PC-3 (cell line): ENCODE results near the gene MRPL28. TPM values are rescaled to one million over a fixed set of nuclear protein-coding genes. Genes with fewer than 3 reads are reported as not detected.

Source experiments
- ATAC-seq: fragments of 200-7000 bp; cut with Tn5 transposase; 2 replicates; pipeline ENCODE4 v1.9.1; 2020; ENCODE audit warnings: mild to moderate bottlenecking, moderate library complexity
- BruUV-seq: library from RNA; stranded (reverse); fragments of 400-500 nt; replicated peaks from 2 replicates; lab custom pipeline; 2021; lab: Mats Ljungman, UMichigan
- CTCF ChIA-PET: fragments of 300-600 bp; sonication (Branson Sonifier 250); formaldehyde crosslinking; loops from one replicate; lab custom pipeline; 2022; ENCODE audit warnings: antibody characterized with exemption; lab: Charles Lee
- POLR2A ChIA-PET: fragments of 300-600 bp; sonication (Branson Sonifier 250); formaldehyde crosslinking; loops from one replicate; lab custom pipeline; 2022; ENCODE audit warnings: antibody characterized with exemption; ENCODE audit not compliant: unreplicated experiment; lab: Charles Lee
- DNase-seq: peaks from one replicate; pipeline ENCODE4 v3.0.0-alpha.2; 2015
- H2AFZ ChIP-seq: fragments of 300-600 bp; sonication (generic); 2 replicates; pipeline ENCODE4 v1.6.0; 2016; ENCODE audit warnings: antibody characterized with exemption, low read length
- H3F3A ChIP-seq: fragments of 300-600 bp; sonication (generic); one replicate; pipeline ENCODE4 v1.6.0; 2017; ENCODE audit warnings: antibody characterized with exemption, low read length, control low read depth, mild to moderate bottlenecking; ENCODE audit not compliant: unreplicated experiment
- H3K27ac ChIP-seq: fragments of 300-600 bp; sonication (generic); 2 replicates; pipeline ENCODE4 v1.5.1; 2016; ENCODE audit warnings: mild to moderate bottlenecking, low read length
- H3K27me3 ChIP-seq: fragments of 300-600 bp; sonication (generic); 2 replicates; pipeline ENCODE4 v1.6.1; 2016; ENCODE audit warnings: low read length, mixed read lengths
- H3K36me3 ChIP-seq: fragments of 300-600 bp; sonication (generic); 2 replicates; pipeline ENCODE4 v1.6.1; 2016; ENCODE audit warnings: low read depth, mixed run types, low read length, mixed read lengths
- H3K4me1 ChIP-seq: fragments of 300-600 bp; sonication (generic); 2 replicates; pipeline ENCODE4 v1.5.1; 2016; ENCODE audit warnings: low read length; ENCODE audit not compliant: insufficient read depth
- H3K4me2 ChIP-seq: fragments of 300-600 bp; sonication (generic); 2 replicates; pipeline ENCODE4 v1.6.0; 2016; ENCODE audit warnings: low read length
- H3K4me3 ChIP-seq: fragments of 300-600 bp; sonication (generic); 2 replicates; pipeline ENCODE4 v1.5.1; 2016; ENCODE audit warnings: mild to moderate bottlenecking, low read length, mixed read lengths
- H3K79me2 ChIP-seq: fragments of 300-600 bp; sonication (generic); 2 replicates; pipeline ENCODE4 v1.6.1; 2017; ENCODE audit warnings: low read length, mixed read lengths
- H3K9ac ChIP-seq: fragments of 300-600 bp; sonication (generic); 2 replicates; pipeline ENCODE4 v1.6.0; 2016; ENCODE audit warnings: mild to moderate bottlenecking, low read length
- H3K9me2 ChIP-seq: fragments of 300-600 bp; sonication (generic); replicated peaks from 2 replicates; pipeline ENCODE4 v1.6.1; 2016; ENCODE audit warnings: mixed run types, low read length, mixed read lengths
- H3K9me3 ChIP-seq: fragments of 300-600 bp; sonication (generic); 2 replicates; pipeline ENCODE4 v1.6.1; 2016; ENCODE audit warnings: low read length, mixed read lengths
- H4K20me1 ChIP-seq: fragments of 300-600 bp; sonication (generic); 2 replicates; pipeline ENCODE4 v1.6.1; 2016; ENCODE audit warnings: low read length, mixed read lengths
- EZH2 ChIP-seq: fragments of 300-600 bp; sonication (generic); IDR thresholded peaks from one replicate; pipeline ENCODE4 v1.6.1; 2017; ENCODE audit warnings: antibody characterized with exemption, mild to moderate bottlenecking, low read length; ENCODE audit not compliant: unreplicated experiment
- intact Hi-C: fragments of 100-400 bp; cut with micrococcal nuclease; formaldehyde crosslinking; loops from 2 replicates; pipeline ENCODE4 v1.9.0; 2023
- total RNA-seq: library from RNA; depleted of rRNA; stranded (reverse); fragments of >200 nt; gene quantifications from 2 replicates; pipeline ENCODE4 v1.2.3, GENCODE V29; 2014
- TF ChIP-seq, protein P1 (sequence below): fragments of 300-600 bp; sonication (generic); conservative IDR thresholded peaks from 2 replicates; pipeline ENCODE4 v1.5.1; 2017; ENCODE audit warnings: antibody characterized with exemption, low read depth, mild to moderate bottlenecking, low read length

The MRPL28 gene
- total RNA-seq, 1 experiment from 2014 or later = 154 TPM

DNA sequence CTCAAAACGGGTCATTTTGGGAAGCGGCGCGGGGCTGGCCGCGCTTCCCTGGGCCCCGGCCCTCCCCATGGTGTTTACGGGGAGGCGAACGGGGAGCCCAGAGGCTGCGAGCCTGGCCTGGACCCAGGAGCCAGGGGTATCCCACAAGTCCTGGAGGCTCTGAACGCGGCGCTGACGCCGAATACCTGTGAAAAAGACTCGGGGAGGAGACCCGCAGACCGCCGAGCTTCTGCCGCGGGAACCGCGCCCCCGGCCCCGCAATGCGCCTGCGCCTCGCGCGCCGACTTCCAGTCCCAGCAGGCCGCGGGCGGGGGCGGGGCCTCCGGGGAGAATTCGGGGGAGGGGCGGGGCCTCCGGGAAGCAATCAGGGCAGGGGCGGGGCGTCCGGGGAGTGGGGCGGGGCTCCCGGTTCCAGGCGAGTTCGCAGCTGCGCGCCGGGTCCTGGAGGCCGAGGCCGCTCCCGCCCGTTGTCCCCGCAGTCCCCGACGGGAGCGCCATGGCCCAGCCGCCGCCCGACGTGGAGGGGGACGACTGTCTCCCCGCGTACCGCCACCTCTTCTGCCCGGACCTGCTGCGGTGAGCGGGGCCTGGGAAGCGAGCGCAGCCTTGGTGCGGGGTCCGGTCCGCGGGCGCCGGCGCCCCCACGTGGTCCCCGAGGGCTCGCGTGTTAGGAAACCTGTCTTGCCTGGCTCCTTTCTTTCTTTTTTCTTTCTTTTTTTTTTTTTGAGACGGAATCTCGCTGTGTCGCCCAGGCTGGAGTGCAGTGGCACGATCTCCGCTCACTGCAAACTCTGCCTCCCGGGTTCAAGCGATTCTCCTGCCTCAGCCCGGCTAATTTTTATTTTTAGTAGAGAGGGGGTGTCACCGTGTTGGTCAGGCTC lies 31.4 kb upstream of the MRPL28 start, which contains the start of gene DECR2:
Gene DECR2 (plus strand): TSS at position 418 of the 881 bp plus-strand sequence. CDS start 79 bp downstream, at position 497.
- no peaks in the 10 kb centered on the region for H3K27me3 ChIP-seq
- H3K9ac ChIP-seq = peak within 1 kb of the TSS; percentile 81
- DNase-seq (peak; percentile 80), ATAC-seq (peak; percentile 70)
- H3K4me1 ChIP-seq = peaks cover 6% of the 10 kb centered on the region
- no peaks in the 10 kb centered on the region for H4K20me1 ChIP-seq
- no peaks in the 10 kb centered on the region for H3K36me3 ChIP-seq
- H2AFZ ChIP-seq = peak within 1 kb of the TSS; percentile 71
- TF ChIP-seq, protein P1, sequence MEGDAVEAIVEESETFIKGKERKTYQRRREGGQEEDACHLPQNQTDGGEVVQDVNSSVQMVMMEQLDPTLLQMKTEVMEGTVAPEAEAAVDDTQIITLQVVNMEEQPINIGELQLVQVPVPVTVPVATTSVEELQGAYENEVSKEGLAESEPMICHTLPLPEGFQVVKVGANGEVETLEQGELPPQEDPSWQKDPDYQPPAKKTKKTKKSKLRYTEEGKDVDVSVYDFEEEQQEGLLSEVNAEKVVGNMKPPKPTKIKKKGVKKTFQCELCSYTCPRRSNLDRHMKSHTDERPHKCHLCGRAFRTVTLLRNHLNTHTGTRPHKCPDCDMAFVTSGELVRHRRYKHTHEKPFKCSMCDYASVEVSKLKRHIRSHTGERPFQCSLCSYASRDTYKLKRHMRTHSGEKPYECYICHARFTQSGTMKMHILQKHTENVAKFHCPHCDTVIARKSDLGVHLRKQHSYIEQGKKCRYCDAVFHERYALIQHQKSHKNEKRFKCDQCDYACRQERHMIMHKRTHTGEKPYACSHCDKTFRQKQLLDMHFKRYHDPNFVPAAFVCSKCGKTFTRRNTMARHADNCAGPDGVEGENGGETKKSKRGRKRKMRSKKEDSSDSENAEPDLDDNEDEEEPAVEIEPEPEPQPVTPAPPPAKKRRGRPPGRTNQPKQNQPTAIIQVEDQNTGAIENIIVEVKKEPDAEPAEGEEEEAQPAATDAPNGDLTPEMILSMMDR = peak; percentile 44; the same call in 1 of the 2 replicates
- TF ChIP-seq EZH2 = no peak
- H3F3A ChIP-seq = no peaks in the 10 kb centered on the region
- no peaks in the 10 kb centered on the region for H3K9me3 ChIP-seq
- H3K27ac ChIP-seq = peak within 1 kb of the TSS; percentile 61
- peaks cover 14% of the 10 kb centered on the region for H3K79me2 ChIP-seq
- CTCF ChIA-PET = no interaction called here
- intact Hi-C loops = loop anchor here (2.0 kb wide), 1 partner anchor 23 kb away; the partner anchor contains the start of gene RAB11FIP3
- H3K9me2 ChIP-seq = no peaks in the 10 kb centered on the region
- POLR2A ChIA-PET = interaction anchor here (0.7 kb wide), 1 partner anchor 27 kb away, joined by 7 read pairs; no protein-coding TSS in a partner anchor
- no TSS peak for BruUV-seq
- peak within 1 kb of the TSS; percentile 74 for H3K4me3 ChIP-seq
- peak within 1 kb of the TSS; percentile 93 for H3K4me2 ChIP-seq

- Histone ChIP-seq H3K9ac (peak overlapping the region; percentile 81; the same call in 1 of the 2 replicates), H3K27ac (no peak overlapping the region)
Measured at GRCh38 chr16:400061-400591, 29.8 kb upstream of the MRPL28 start.

More at GRCh38 chr16:400061-400591, 29.8 kb upstream of the MRPL28 start:
- TF ChIP-seq, protein P1 = no peak
- DNase-seq (no peak), ATAC-seq (no peak)
- no peaks in the 10 kb centered on the region for H3F3A ChIP-seq
- H2AFZ ChIP-seq = no peak overlapping the region
- intact Hi-C loops = no loop called here
- H3K27me3 ChIP-seq = no peaks in the 10 kb centered on the region
- H3K9me3 ChIP-seq = no peaks in the 10 kb centered on the region
- H4K20me1 ChIP-seq = no peaks in the 10 kb centered on the region
- H3K4me1 ChIP-seq = peaks cover 6% of the 10 kb centered on the region
- CTCF ChIA-PET = no interaction called here
- H3K4me3 ChIP-seq = peak overlapping the region; percentile 74
- H3K9me2 ChIP-seq = no peaks in the 10 kb centered on the region
- peaks cover 14% of the 10 kb centered on the region for H3K79me2 ChIP-seq
- POLR2A ChIA-PET = no interaction called here
- BruUV-seq = TSS peak; percentile 11
- H3K4me2 ChIP-seq = peak overlapping the region; percentile 93
- H3K36me3 ChIP-seq = no peaks in the 10 kb centered on the region
